Hepatocyte (in vitro differentiated cells): ENCODE data around the gene UBR2.
"Not testable (repeated sequence)": the region's sequence is repeated elsewhere in the genome, so short reads cannot be mapped to it uniquely, and the experiment has no call there.

Experiments used
- EZH2 ChIP-seq: fragments of 200-600 bp; sonication (generic); IDR thresholded peaks from 2 replicates; pipeline ENCODE4 v1.6.1; 2016; ENCODE audit warnings: antibody characterized with exemption, mild to moderate bottlenecking, borderline replicate concordance
- TF ChIP-seq, protein P1 (sequence below): fragments of 200-600 bp; sonication (generic); IDR thresholded peaks from 2 replicates; pipeline ENCODE4 v1.5.1; 2016; ENCODE audit warnings: antibody characterized with exemption, mild to moderate bottlenecking; ENCODE audit not compliant: poor library complexity

DNA sequence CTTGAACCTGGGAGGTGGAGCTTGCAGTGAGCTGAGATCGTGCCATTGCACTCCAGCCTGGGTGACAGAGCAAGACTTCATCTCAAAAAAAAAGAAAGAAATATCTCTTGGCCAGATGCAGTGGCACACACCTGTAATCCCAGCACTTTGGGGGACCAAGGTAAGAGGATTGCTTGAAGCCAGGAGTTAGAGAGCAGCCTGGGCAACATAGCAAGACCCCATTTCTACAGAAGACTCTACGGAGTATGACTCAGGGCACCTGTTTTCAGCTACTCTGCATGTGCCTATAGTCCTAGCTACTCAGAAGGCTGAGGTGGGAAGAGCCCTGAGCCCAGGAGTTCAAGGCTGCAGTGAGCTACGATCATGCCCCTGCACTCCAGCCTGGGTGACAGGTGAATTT, 139.0 kb downstream of the UBR2 start:
- TF ChIP-seq, protein P1, sequence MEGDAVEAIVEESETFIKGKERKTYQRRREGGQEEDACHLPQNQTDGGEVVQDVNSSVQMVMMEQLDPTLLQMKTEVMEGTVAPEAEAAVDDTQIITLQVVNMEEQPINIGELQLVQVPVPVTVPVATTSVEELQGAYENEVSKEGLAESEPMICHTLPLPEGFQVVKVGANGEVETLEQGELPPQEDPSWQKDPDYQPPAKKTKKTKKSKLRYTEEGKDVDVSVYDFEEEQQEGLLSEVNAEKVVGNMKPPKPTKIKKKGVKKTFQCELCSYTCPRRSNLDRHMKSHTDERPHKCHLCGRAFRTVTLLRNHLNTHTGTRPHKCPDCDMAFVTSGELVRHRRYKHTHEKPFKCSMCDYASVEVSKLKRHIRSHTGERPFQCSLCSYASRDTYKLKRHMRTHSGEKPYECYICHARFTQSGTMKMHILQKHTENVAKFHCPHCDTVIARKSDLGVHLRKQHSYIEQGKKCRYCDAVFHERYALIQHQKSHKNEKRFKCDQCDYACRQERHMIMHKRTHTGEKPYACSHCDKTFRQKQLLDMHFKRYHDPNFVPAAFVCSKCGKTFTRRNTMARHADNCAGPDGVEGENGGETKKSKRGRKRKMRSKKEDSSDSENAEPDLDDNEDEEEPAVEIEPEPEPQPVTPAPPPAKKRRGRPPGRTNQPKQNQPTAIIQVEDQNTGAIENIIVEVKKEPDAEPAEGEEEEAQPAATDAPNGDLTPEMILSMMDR, result not testable (repeated sequence)
- not testable (repeated sequence) for TF ChIP-seq EZH2
